ENCODE data around the gene ALLC.

Gene ALLC

DNA sequence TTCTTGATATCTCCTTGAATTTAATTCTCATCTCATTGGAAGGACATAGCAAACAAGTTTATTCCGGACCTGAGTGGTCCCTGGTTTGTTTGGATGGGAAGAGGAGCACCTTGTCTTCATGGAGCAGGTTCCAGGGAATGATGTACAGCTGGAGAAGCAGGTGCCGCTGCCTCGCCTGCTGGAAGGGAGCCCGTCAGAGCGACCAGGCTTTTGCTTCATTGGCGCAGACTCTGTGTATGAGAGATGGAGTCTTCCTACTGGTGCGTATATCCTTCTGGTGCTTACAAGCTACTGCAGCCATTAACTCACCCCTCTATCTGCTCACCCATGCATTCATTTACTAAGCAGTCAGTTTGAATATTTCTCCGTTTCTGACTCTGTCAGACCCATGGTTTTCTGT is 11.6 kb upstream of the ALLC start:
- DNase-seq (ENCODE audit: low read depth): no peak
- TF ChIP-seq, protein P1, sequence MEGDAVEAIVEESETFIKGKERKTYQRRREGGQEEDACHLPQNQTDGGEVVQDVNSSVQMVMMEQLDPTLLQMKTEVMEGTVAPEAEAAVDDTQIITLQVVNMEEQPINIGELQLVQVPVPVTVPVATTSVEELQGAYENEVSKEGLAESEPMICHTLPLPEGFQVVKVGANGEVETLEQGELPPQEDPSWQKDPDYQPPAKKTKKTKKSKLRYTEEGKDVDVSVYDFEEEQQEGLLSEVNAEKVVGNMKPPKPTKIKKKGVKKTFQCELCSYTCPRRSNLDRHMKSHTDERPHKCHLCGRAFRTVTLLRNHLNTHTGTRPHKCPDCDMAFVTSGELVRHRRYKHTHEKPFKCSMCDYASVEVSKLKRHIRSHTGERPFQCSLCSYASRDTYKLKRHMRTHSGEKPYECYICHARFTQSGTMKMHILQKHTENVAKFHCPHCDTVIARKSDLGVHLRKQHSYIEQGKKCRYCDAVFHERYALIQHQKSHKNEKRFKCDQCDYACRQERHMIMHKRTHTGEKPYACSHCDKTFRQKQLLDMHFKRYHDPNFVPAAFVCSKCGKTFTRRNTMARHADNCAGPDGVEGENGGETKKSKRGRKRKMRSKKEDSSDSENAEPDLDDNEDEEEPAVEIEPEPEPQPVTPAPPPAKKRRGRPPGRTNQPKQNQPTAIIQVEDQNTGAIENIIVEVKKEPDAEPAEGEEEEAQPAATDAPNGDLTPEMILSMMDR (conservative IDR thresholded peaks at IDR 0.05; ENCODE audit: control insufficient read depth, insufficient read depth, low read depth, low read length): no peak
- H3K4me3 ChIP-seq (ENCODE audit: control insufficient read depth, low read depth, low read length): no peak overlapping the region

DNA sequence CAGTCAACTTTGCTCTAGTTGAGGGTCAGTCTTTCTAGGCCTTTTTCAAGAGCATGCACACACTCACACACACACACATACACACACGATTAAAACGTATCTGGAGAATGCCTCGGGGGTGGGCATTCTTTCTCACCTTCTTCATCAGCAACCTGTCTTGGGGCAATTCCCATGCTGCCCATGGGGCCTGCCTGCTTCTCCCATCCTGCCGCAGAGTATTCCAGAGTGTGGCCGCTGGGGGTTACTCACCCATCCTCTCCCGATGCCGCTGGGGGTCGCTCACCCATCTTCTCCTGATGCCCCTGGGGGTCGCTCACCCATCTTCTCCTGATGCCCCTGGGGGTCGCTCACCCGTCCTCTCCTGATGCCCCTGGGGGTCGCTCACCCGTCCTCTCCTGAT is 10.8 kb upstream of the ALLC start:
- TF ChIP-seq, protein P1 (conservative IDR thresholded peaks at IDR 0.05; ENCODE audit: control insufficient read depth, insufficient read depth, low read depth, low read length): no peak
- DNase-seq (ENCODE audit: low read depth): no peak
- H3K4me3 ChIP-seq (ENCODE audit: control insufficient read depth, low read depth, low read length): no peak overlapping the region

DNA sequence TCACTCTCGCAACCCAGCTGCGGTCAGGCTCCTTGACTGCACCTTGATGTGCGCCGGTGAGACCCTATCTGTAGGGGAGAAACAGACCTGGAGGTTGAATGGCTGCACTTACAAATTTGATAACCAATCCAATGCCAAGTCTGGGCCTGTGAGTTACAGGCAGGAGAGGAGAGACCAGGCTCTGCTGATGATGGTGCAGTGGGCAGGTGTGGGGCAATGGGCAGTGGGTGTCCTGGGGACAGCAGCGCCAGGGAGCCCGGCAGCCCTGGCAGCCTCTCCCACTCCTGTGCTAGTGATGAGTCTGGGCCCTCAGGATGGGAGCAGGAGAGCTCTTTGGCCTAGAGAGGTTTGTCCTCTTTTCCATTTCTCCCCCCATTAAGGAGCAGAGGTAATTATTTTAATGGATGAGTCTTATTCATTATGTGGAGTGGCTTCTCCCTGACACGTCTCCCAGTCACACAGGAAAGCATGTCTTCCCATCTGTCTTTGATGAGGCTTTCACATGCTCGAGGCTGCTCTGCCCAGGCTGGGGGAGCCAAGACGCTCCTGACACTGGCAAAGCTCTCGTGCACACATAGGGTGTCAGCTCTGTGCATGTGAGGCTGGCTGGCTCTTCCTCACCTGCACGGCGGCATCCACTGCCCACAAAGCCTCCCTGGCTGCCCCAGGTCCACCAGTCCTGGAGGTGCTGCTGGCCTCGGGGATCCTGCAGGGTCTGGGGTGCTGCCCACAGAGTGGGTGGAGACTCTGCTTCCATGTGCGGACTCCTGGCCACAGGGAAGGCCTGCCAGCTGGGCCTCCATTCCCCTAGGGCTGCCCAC is 10.0 kb upstream of the ALLC start:
- TF ChIP-seq, protein P1 (conservative IDR thresholded peaks at IDR 0.05; ENCODE audit: control insufficient read depth, insufficient read depth, low read depth, low read length): no peak
- H3K4me3 ChIP-seq (ENCODE audit: control insufficient read depth, low read depth, low read length): no peak overlapping the region
- no peak for DNase-seq (ENCODE audit: low read depth)

DNA sequence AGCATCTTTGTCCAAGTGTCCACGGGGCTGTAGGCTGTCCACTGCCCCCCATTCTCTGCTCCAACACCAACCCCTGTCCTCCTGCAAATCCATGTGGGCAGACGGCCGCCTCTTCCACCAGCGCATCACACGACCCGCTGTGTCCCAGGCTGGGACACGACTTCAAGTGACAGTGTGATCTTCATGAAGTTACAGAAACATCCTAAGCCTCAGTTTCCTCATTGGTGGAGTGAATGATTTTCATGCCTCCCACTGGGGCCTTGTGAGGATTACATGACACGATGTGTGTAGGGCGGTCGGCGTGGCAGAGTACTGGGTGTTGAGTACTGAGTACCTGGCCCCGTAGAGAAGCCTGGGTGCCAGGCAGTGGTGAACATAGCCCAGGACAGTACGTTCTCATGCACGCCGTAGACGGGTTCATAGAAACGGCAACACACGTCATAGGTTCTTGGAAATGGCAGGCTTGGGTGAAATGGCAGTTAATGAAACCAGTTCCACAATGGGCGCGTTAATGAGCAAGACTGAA is 9.3 kb upstream of the ALLC start:
- no peak for DNase-seq (ENCODE audit: low read depth)
- H3K4me3 ChIP-seq (ENCODE audit: control insufficient read depth, low read depth, low read length): no peak overlapping the region
- TF ChIP-seq, protein P1 (conservative IDR thresholded peaks at IDR 0.05; ENCODE audit: control insufficient read depth, insufficient read depth, low read depth, low read length): no peak

DNA sequence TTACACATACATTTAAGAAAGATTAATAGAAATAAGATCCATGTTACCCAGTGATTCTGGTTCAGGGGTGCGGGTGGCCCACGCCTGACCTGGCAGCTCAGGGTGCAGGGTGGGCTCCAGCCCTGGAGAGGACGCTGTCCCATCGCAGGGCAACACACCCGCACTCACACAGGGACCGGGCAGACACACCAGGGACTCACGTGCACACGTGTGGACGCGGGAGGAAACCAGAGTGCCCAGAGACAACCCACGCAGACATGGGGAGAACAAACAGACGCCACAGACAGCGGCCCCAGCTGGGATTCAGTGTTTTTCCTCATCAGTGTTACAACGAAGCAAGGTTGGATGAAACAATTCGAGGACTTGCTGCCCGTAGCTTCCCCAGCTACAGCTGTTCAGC is 8.4 kb upstream of the ALLC start:
- no peak for DNase-seq (ENCODE audit: low read depth)
- no peak overlapping the region for H3K4me3 ChIP-seq (ENCODE audit: control insufficient read depth, low read depth, low read length)
- TF ChIP-seq, protein P1 (conservative IDR thresholded peaks at IDR 0.05; ENCODE audit: control insufficient read depth, insufficient read depth, low read depth, low read length): no peak

DNA sequence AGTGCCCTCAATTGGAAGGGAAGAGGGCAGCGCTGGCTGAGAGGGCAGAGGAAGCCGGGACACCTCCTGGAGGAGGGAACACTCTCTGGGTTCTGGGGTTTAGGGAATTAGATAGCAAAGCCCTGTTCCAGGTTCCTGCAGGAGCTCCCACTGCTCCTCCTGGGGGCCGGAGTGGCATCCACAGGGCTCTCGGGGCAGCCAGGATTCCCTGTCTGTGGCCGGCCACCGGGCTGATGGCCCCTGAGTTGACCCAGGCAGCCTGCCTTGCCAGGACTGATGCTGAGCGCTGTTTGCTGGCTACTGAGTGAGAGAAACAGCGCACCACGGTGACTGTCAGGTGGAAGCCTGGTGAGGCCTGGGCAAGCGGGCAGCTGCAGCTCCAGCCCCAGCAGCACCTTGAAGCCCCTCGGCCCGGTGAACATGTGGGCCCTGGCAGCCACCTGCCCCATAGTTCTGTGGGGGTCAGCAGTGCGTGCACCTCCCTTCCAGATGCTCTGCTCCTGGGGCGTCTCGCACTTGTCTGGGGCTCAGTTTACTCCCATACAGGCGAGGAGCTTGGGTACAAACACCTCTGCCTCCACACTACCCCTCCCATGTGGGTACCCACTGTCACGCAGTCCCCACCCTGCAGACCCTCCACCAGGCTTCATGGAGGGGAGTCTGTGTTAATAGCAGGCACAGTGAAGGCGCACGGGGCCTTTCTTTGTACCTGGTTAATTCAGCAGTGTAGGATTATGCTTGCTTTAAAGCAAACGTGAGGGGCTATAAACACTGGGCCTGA is 7.7 kb upstream of the ALLC start:
- TF ChIP-seq, protein P1 (conservative IDR thresholded peaks at IDR 0.05; ENCODE audit: control insufficient read depth, insufficient read depth, low read depth, low read length): no peak
- H3K4me3 ChIP-seq (ENCODE audit: control insufficient read depth, low read depth, low read length): no peak overlapping the region
- no peak for DNase-seq (ENCODE audit: low read depth)
